MM.1S (cell line): ENCODE measurements around the gene SPHK1.

Experiments used
- EZH2phosphoT487 ChIP-seq: fragments of 300-600 bp; sonication (generic); IDR thresholded peaks from 2 replicates; pipeline ENCODE4 v1.6.1; 2018; ENCODE audit warnings: antibody characterized with exemption, low read length
- TF ChIP-seq, protein P1 (sequence below): fragments of 300-600 bp; sonication (generic); IDR thresholded peaks from 2 replicates; pipeline ENCODE4 v1.5.1; 2016; ENCODE audit warnings: antibody characterized with exemption, low read length, mixed read lengths

DNA sequence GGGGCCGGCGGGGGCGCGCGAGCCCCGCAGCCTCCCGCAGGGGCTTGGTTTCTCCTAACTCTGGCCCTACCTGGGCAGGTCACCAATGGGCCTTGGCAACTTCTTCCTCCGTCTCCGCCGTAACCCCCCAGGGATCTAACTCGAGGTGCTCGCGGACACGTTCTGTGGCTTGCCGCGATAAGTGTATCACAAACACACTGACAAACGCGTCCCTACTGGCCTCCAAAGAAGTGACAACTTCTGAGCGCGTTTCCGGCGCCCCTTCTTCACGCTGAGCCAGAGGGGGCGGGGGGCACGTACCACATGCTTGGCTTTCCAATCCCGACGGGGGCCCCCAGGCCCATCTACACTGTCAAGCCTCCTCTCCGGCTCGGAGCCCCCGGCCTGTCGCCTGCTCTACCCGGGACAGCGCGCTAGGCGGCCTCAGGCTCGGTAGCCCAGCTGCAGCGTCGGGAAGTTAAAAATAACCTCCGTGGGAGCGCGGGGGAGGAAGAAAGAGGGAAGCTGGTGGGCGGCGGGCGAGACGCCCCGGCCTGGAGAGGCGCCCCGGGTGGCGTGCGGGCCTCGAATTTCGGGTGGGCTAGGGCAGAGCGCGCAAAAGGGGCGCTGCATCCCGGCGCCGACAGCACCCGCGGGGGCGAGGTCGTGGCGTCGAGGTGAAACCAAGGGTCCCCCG, 725 bp upstream of the SPHK1 start:
- TF ChIP-seq, protein P1, sequence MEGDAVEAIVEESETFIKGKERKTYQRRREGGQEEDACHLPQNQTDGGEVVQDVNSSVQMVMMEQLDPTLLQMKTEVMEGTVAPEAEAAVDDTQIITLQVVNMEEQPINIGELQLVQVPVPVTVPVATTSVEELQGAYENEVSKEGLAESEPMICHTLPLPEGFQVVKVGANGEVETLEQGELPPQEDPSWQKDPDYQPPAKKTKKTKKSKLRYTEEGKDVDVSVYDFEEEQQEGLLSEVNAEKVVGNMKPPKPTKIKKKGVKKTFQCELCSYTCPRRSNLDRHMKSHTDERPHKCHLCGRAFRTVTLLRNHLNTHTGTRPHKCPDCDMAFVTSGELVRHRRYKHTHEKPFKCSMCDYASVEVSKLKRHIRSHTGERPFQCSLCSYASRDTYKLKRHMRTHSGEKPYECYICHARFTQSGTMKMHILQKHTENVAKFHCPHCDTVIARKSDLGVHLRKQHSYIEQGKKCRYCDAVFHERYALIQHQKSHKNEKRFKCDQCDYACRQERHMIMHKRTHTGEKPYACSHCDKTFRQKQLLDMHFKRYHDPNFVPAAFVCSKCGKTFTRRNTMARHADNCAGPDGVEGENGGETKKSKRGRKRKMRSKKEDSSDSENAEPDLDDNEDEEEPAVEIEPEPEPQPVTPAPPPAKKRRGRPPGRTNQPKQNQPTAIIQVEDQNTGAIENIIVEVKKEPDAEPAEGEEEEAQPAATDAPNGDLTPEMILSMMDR = peak; percentile 35; the same call in 1 of the 2 replicates
- TF ChIP-seq EZH2phosphoT487 = no peak
